Upper lobe of right lung (tissue), 1 donor: ENCODE results near the gene CAP2. TPM values are rescaled to one million over a fixed set of nuclear protein-coding genes. Genes with fewer than 3 reads are reported as not detected.

Experiments used
- ATAC-seq: fragments of 200-7000 bp; cut with Tn5 transposase; one replicate; pipeline ENCODE4 v1.9.1; 2020; ENCODE audit warnings: mild to moderate bottlenecking, moderate library complexity
- DNase-seq: peaks from one replicate; pipeline ENCODE4 v3.0.0-alpha.2; 2020
- H3K27ac ChIP-seq: fragments of 200-600 bp; one replicate; pipeline ENCODE4 v1.8.0; 2022
- H3K27me3 ChIP-seq: fragments of 200-600 bp; one replicate; pipeline ENCODE4 v1.8.0; 2022; ENCODE audit warnings: mild to moderate bottlenecking
- H3K36me3 ChIP-seq: fragments of 200-600 bp; one replicate; pipeline ENCODE4 v1.8.0; 2022
- H3K4me1 ChIP-seq: fragments of 200-600 bp; one replicate; pipeline ENCODE4 v1.8.0; 2022
- H3K4me3 ChIP-seq: fragments of 200-600 bp; one replicate; pipeline ENCODE4 v1.8.0; 2022; ENCODE audit warnings: mild to moderate bottlenecking
- H3K9me3 ChIP-seq: fragments of 200-600 bp; one replicate; pipeline ENCODE4 v1.8.0; 2022
- CTCF ChIP-seq: fragments of 200-600 bp; IDR thresholded peaks from one replicate; pipeline ENCODE4 v1.8.0; 2022; ENCODE audit warnings: antibody characterized with exemption
- intact Hi-C: fragments of 100-400 bp; cut with DNase I; formaldehyde crosslinking; loops from one replicate; pipeline ENCODE4 v1.11.0; 2022
- total RNA-seq: library from RNA; stranded (reverse); fragmentation: NEBNext Ultra II Directional; extraction: Animal tissue kit (Norgen Biotek cat#: 25700); gene quantifications from one replicate; pipeline ENCODE4 v1.2.1, GENCODE V29; 2021
- donor health status: DM: no; HTN: yes; CAD: no; lungs with severe emphysema.

CAP2 gene
- total RNA-seq, 1 donor from 2014 or later: 7.2 TPM

GRCh38 chr6:17606606-17607005 lies 213.2 kb downstream of the CAP2 start:
- ATAC-seq (no peak), DNase-seq (no peak)
- H3K27ac ChIP-seq: no peak overlapping the region
- peaks cover 53% of the 10 kb centered on the region for H3K36me3 ChIP-seq
- intact Hi-C loops: no loop called here
- H3K4me1 ChIP-seq: peaks cover 7% of the 10 kb centered on the region
- H3K9me3 ChIP-seq: no peaks in the 10 kb centered on the region
- TF ChIP-seq CTCF: no peak
- no peak overlapping the region for H3K4me3 ChIP-seq
- no peaks in the 10 kb centered on the region for H3K27me3 ChIP-seq

Other genes with a start within 250 kb of the CAP2 start
- gene RBM24, start 112.2 kb upstream of the CAP2 start, total RNA-seq: 0.49 TPM
- gene FAM8A1, start 206.7 kb downstream of the CAP2 start, total RNA-seq: 30.9 TPM